Right hindlimb (tissue), 1 donor: ENCODE data around the gene STX17.
"Not testable (repeated sequence)": the region's sequence is repeated elsewhere in the genome, so short reads cannot be mapped to it uniquely, and the experiment has no call there.

Experiments used
- DNase-seq: peaks from one replicate; pipeline ENCODE4 v3.0.0-alpha.2; 2018

The STX17 gene

GRCh38 chr9:99977033-99977792 is 70.8 kb downstream of the STX17 start:
- DNase-seq, result no peak

GRCh38 chr9:99978221-99978620 is 71.8 kb downstream of the STX17 start:
- no peak for DNase-seq

GRCh38 chr9:99980598-99980997 is 74.1 kb downstream of the STX17 start:
- DNase-seq, result no peak

GRCh38 chr9:99986642-99987041 is 80.2 kb downstream of the STX17 start:
- DNase-seq, result no peak

- DNase-seq, result not testable (repeated sequence)
Observed at GRCh38 chr9:99990508-99990907, 84.1 kb downstream of the STX17 start.

- DNase-seq, result no peak
Observed at GRCh38 chr9:99998266-99998665, 91.8 kb downstream of the STX17 start.

- DNase-seq, result no peak
Observed at GRCh38 chr9:99998866-99999265, 92.4 kb downstream of the STX17 start.

GRCh38 chr9:99999797-100000196 is 93.3 kb downstream of the STX17 start:
- no peak for DNase-seq

- no peak for DNase-seq
Observed at GRCh38 chr9:100011062-100011681, 104.7 kb downstream of the STX17 start.

- no peak for DNase-seq
Observed at GRCh38 chr9:100012279-100012678, 105.8 kb downstream of the STX17 start.

- no peak for DNase-seq
Observed at GRCh38 chr9:100013573-100013972, 107.1 kb downstream of the STX17 start.

GRCh38 chr9:100014846-100015245 is 108.4 kb downstream of the STX17 start:
- DNase-seq, result no peak

GRCh38 chr9:100019541-100019940 is 113.1 kb downstream of the STX17 start:
- DNase-seq, result no peak
